NCI-H748 (cell line): Measurements from ENCODE around the gene PHLPP1.

ENCODE experiments used
- DNase-seq: peaks from one replicate; lab custom pipeline; 2025; ENCODE audit not compliant: unreplicated experiment; lab: John Stamatoyannopoulos, UW

PHLPP1 gene

GRCh38 chr18:62771494-62772270 is 56.3 kb downstream of the PHLPP1 start:
- no peak for DNase-seq

- DNase-seq, result no peak
Measured at GRCh38 chr18:62772860-62773584, 57.7 kb downstream of the PHLPP1 start.

GRCh38 chr18:62773691-62774090 is 58.4 kb downstream of the PHLPP1 start:
- DNase-seq, result no peak

- DNase-seq, result no peak
Measured at GRCh38 chr18:62776024-62776570, 60.8 kb downstream of the PHLPP1 start.

GRCh38 chr18:62777814-62778213 is 62.5 kb downstream of the PHLPP1 start:
- no peak for DNase-seq

- peak; percentile 66 for DNase-seq
Measured at GRCh38 chr18:62778976-62779869, 63.9 kb downstream of the PHLPP1 start.

- no peak for DNase-seq
Measured at GRCh38 chr18:62781262-62781661, 65.9 kb downstream of the PHLPP1 start.

- DNase-seq, result peak; percentile 15
Measured at GRCh38 chr18:62781893-62782292, 66.6 kb downstream of the PHLPP1 start.

- DNase-seq, result peak; percentile 24
Measured at GRCh38 chr18:62784338-62784965, 69.1 kb downstream of the PHLPP1 start.

- DNase-seq, result peak; percentile 71
Measured at GRCh38 chr18:62784966-62785413, 69.6 kb downstream of the PHLPP1 start.

GRCh38 chr18:62786689-62787088 is 71.3 kb downstream of the PHLPP1 start:
- DNase-seq, result no peak

- peak; percentile 62 for DNase-seq
Measured at GRCh38 chr18:62788111-62788510, 72.8 kb downstream of the PHLPP1 start.

- peak; percentile 88 for DNase-seq
Measured at GRCh38 chr18:62788876-62789275, 73.5 kb downstream of the PHLPP1 start.

- DNase-seq, result peak; percentile 36
Measured at GRCh38 chr18:62790871-62791772, 75.8 kb downstream of the PHLPP1 start.

GRCh38 chr18:62792016-62792415 is 76.7 kb downstream of the PHLPP1 start:
- no peak for DNase-seq

- no peak for DNase-seq
Measured at GRCh38 chr18:62795813-62796212, 80.5 kb downstream of the PHLPP1 start.

GRCh38 chr18:62796216-62796621 is 80.9 kb downstream of the PHLPP1 start:
- no peak for DNase-seq

- no peak for DNase-seq
Measured at GRCh38 chr18:62797329-62797728, 82.0 kb downstream of the PHLPP1 start.

- peak; percentile 8 for DNase-seq
Measured at GRCh38 chr18:62799977-62800376, 84.6 kb downstream of the PHLPP1 start.
